Vagina (tissue), 2 donors: Measurements from ENCODE around the gene SMTNL2.

Experiments used
- CTCF ChIP-seq, 3 experiments: fragments of 450-650 bp in 2 of 3; fragments of 200-600 bp in 1 of 3; sonication (generic) in 1 of 3; IDR thresholded peaks; one replicate each; pipeline ENCODE4 v1.5.1; 2017 to 2019; ENCODE audit warnings: antibody characterized with exemption in 3 of 3, mild to moderate bottlenecking in 2 of 3, moderate library complexity in 2 of 3
- POLR2A ChIP-seq, 2 donors: fragments of 450-650 bp; IDR thresholded peaks; one replicate each; pipeline ENCODE4 v1.6.1; 2017; ENCODE audit warnings: antibody characterized with exemption in 2 of 2, mild to moderate bottlenecking in 2 of 2, moderate library complexity in 2 of 2
- POLR2AphosphoS5 ChIP-seq, 2 donors: sonication (generic); formaldehyde crosslinking; IDR thresholded peaks; one replicate each; pipeline ENCODE4 v1.9.0; 2017; ENCODE audit warnings: antibody characterized with exemption in 2 of 2, mild to moderate bottlenecking in 2 of 2, low read depth in 1 of 2; ENCODE audit not compliant: insufficient read depth in 1 of 2

- TF ChIP-seq CTCF (IDR thresholded peaks at IDR 0.05) (no peak), POLR2AphosphoS5 (IDR thresholded peaks at IDR 0.05; ENCODE audit: insufficient read depth in 1 of 2, low read depth in 1 of 2) (no peak), POLR2A (IDR thresholded peaks at IDR 0.05) (no peak)
Measured at GRCh38 chr17:4553669-4554068, 30.7 kb upstream of the SMTNL2 start.
